HCT116 (cell line): ENCODE measurements around the gene PIPOX. TPM values are rescaled to one million over a fixed set of nuclear protein-coding genes. Genes with fewer than 3 reads are reported as not detected.

ENCODE experiments used
- ATAC-seq: fragments of 200-7000 bp; cut with Tn5 transposase; 2 replicates; pipeline ENCODE4 v1.9.1; 2020; ENCODE audit warnings: mild to moderate bottlenecking, moderate library complexity
- BruUV-seq: library from RNA; stranded (reverse); fragments of 400-500 nt; replicated peaks from 2 replicates; lab custom pipeline; 2021; lab: Mats Ljungman, UMichigan
- CTCF ChIA-PET: fragments of 300-600 bp; sonication (Branson Sonifier 250); formaldehyde crosslinking; loops from one replicate; lab custom pipeline; 2021; ENCODE audit warnings: antibody characterized with exemption; lab: Charles Lee
- POLR2A ChIA-PET: fragments of 300-600, 350-600 bp; sonication (Branson Sonifier 250); formaldehyde crosslinking; loops from one replicate; lab custom pipeline; 2021; ENCODE audit warnings: antibody characterized with exemption; lab: Charles Lee
- RAD21 ChIA-PET, 2 experiments: fragments of 300-600 bp; sonication (Branson Sonifier 250); formaldehyde crosslinking; loops; one replicate each; lab custom pipeline; 2023; ENCODE audit warnings: low total read pairs in 2 of 2; ENCODE audit not compliant: uncharacterized antibody in 2 of 2, unreplicated experiment in 2 of 2, low non-redundant PET in 1 of 2; lab: Charles Lee
- DNase-seq: peaks from one replicate; pipeline ENCODE4 v3.0.0-alpha.2; 2010; ENCODE audit warnings: low read depth, low spot score
- H2AFZ ChIP-seq: fragments of 200-600 bp; shearing (Covaris generic), sonication (generic); 2 replicates; pipeline ENCODE4 v1.6.1; 2017; ENCODE audit warnings: low read depth, mixed run types, mixed read lengths, antibody characterized with exemption, low read length; ENCODE audit not compliant: poor library complexity, severe bottlenecking
- H3K27ac ChIP-seq: 2 replicates; pipeline ENCODE4 v1.5.1; 2012; ENCODE audit warnings: low read depth, low read length
- H3K27me3 ChIP-seq: fragments of 200-600 bp; sonication (generic); 2 replicates; pipeline ENCODE4 v1.6.1; 2016; ENCODE audit warnings: mixed run types, low read length, mixed read lengths; ENCODE audit not compliant: insufficient read depth
- H3K36me3 ChIP-seq, 2 experiments: fragments of 200-500 bp in 1 of 2; fragments of 200-600 bp in 1 of 2; sonication (Bioruptor generic) in 1 of 2; sonication (generic) in 1 of 2; 2 replicates each; pipeline versions ENCODE4 v1.5.1 to v1.6.1; 2014 to 2016; ENCODE audit warnings: low read length in 2 of 2, inconsistent platforms in 1 of 2, mixed read lengths in 1 of 2, mixed run types in 1 of 2; ENCODE audit not compliant: insufficient read depth in 2 of 2, control insufficient read depth in 1 of 2
- H3K4me1 ChIP-seq, 2 experiments: fragments of 200-600 bp in 1 of 2; sonication (generic) in 1 of 2; 2 replicates each; pipeline versions ENCODE4 v1.5.1 to v1.6.1; 2012 to 2017; ENCODE audit warnings: low read length in 2 of 2, inconsistent platforms in 1 of 2, mild to moderate bottlenecking in 1 of 2, mixed read lengths in 1 of 2, mixed run types in 1 of 2, moderate library complexity in 1 of 2; ENCODE audit not compliant: insufficient read depth in 2 of 2, control insufficient read depth in 1 of 2
- H3K4me2 ChIP-seq: fragments of 200-600 bp; sonication (generic); 2 replicates; pipeline ENCODE4 v1.6.1; 2017; ENCODE audit warnings: mixed run types, low read length, mixed read lengths
- H3K4me3 ChIP-seq, 2 experiments: fragments of 200-600 bp in 1 of 2; sonication (generic) in 1 of 2; replicated peaks in 1 of 2; 2 replicates each; pipeline ENCODE4 v1.5.1; 2011 to 2016; ENCODE audit warnings: low read length in 2 of 2, control low read depth in 1 of 2, low read depth in 1 of 2, mild to moderate bottlenecking in 1 of 2, mixed read lengths in 1 of 2, mixed run types in 1 of 2
- H3K79me2 ChIP-seq: fragments of 200-600 bp; sonication (generic); 2 replicates; pipeline ENCODE4 v1.6.1; 2017; ENCODE audit warnings: mild to moderate bottlenecking, mixed run types, low read length, moderate library complexity, mixed read lengths; ENCODE audit not compliant: insufficient read depth
- H3K9ac ChIP-seq: fragments of 200-600 bp; sonication (generic); 2 replicates; pipeline ENCODE4 v1.6.1; 2016; ENCODE audit warnings: low read length, mixed read lengths
- H3K9me2 ChIP-seq: fragments of 200-600 bp; sonication (generic), shearing (Covaris generic); 2 replicates; pipeline ENCODE4 v1.6.1; 2017; ENCODE audit warnings: mixed run types, mild to moderate bottlenecking, moderate library complexity; ENCODE audit not compliant: insufficient read depth
- H3K9me3 ChIP-seq, 2 experiments: fragments of 200-500 bp in 1 of 2; fragments of 200-600 bp in 1 of 2; sonication (Bioruptor generic) in 1 of 2; sonication (generic) in 1 of 2; 2 replicates each; pipeline ENCODE4 v1.6.1; 2014 to 2017; ENCODE audit warnings: low read length in 2 of 2, mixed read lengths in 2 of 2, inconsistent platforms in 1 of 2, low read depth in 1 of 2, mild to moderate bottlenecking in 1 of 2, mixed run types in 1 of 2, moderate library complexity in 1 of 2; ENCODE audit not compliant: control insufficient read depth in 1 of 2, insufficient read depth in 1 of 2
- H4K20me1 ChIP-seq: fragments of 200-600 bp; sonication (generic), shearing (Covaris generic); 2 replicates; pipeline ENCODE4 v1.6.1; 2017; ENCODE audit warnings: mixed run types, mild to moderate bottlenecking, moderate library complexity; ENCODE audit not compliant: insufficient read depth
- ATF3 ChIP-seq: IDR thresholded peaks from 2 replicates; pipeline ENCODE4 v1.6.1; 2012
- CBX3 ChIP-seq: IDR thresholded peaks from 2 replicates; pipeline ENCODE4 v1.6.1; 2012; ENCODE audit warnings: low read depth
- CEBPB ChIP-seq: IDR thresholded peaks from 2 replicates; pipeline ENCODE4 v1.6.1; 2012; ENCODE audit warnings: low read depth
- EGR1 ChIP-seq: IDR thresholded peaks from 2 replicates; pipeline ENCODE4 v1.6.1; 2012; ENCODE audit warnings: low read depth
- ELF1 ChIP-seq: IDR thresholded peaks from 2 replicates; pipeline ENCODE4 v1.6.1; 2012; ENCODE audit warnings: low read depth, borderline replicate concordance
- EZH2 ChIP-seq: fragments of 200-600 bp; sonication (generic); IDR thresholded peaks from 2 replicates; pipeline ENCODE4 v1.6.1; 2017; ENCODE audit warnings: antibody characterized with exemption, mixed run types
- EZH2phosphoT487 ChIP-seq: fragments of 200-600 bp; IDR thresholded peaks from 2 replicates; pipeline ENCODE4 v1.6.1; 2018; ENCODE audit warnings: antibody characterized with exemption, borderline replicate concordance
- FOSL1 ChIP-seq: IDR thresholded peaks from 2 replicates; pipeline ENCODE4 v1.6.1; 2012; ENCODE audit warnings: low read depth
- JUND ChIP-seq: IDR thresholded peaks from 2 replicates; pipeline ENCODE4 v1.6.1; 2012
- MAX ChIP-seq: IDR thresholded peaks from 2 replicates; pipeline ENCODE4 v1.6.1; 2012
- POLR2AphosphoS5 ChIP-seq: IDR thresholded peaks from 2 replicates; pipeline ENCODE4 v1.6.1; 2011; ENCODE audit warnings: mild to moderate bottlenecking, low read depth, low read length, moderate library complexity
- REST ChIP-seq: IDR thresholded peaks from 2 replicates; pipeline ENCODE4 v1.6.1; 2012; ENCODE audit warnings: low read depth
- SIN3A ChIP-seq: IDR thresholded peaks from 2 replicates; pipeline ENCODE4 v1.6.1; 2012; ENCODE audit warnings: low read depth
- SP1 ChIP-seq: IDR thresholded peaks from 2 replicates; pipeline ENCODE4 v1.6.1; 2012; ENCODE audit warnings: low read depth
- SRF ChIP-seq: IDR thresholded peaks from 2 replicates; pipeline ENCODE4 v1.6.1; 2012; ENCODE audit warnings: low read depth
- TCF7L2 ChIP-seq: IDR thresholded peaks from 2 replicates; pipeline ENCODE4 v1.7.0; 2011; ENCODE audit warnings: borderline replicate concordance, inconsistent platforms; ENCODE audit not compliant: insufficient read depth, insufficient read length; ENCODE audit errors: extremely low read depth
- ZFX ChIP-seq: fragments of 450-650 bp; IDR thresholded peaks from 2 replicates; pipeline ENCODE4 v1.6.1; 2017
- ZNF274 ChIP-seq: fragments of 200-500 bp; sonication (Bioruptor generic); IDR thresholded peaks from 2 replicates; pipeline ENCODE4 v1.6.1; 2014; ENCODE audit warnings: mild to moderate bottlenecking, low read depth, low read length, inconsistent platforms
- intact Hi-C: fragments of 100-400 bp; cut with micrococcal nuclease; formaldehyde crosslinking; loops from 2 replicates; pipeline ENCODE4 v1.10.0; 2022
- total RNA-seq: library from RNA; stranded (reverse); gene quantifications from one replicate; pipeline ENCODE4 v1.2.1, GENCODE V29; 2021; ENCODE audit not compliant: unreplicated experiment

Gene PIPOX
- total RNA-seq, 1 experiment from 2014 or later, result 1.8 TPM

GRCh38 chr17:29043539-29044145, 701 bp downstream of the PIPOX start:
- Histone ChIP-seq H3K4me3 (no peak overlapping the region), H3K36me3 (no peaks in the 10 kb centered on the region), H3K79me2 (no peaks in the 10 kb centered on the region), H3K4me1 (peaks cover 0 to 7% of the 10 kb centered on the region in 2 experiments; a peak in 2 of 4 replicates), H2AFZ (no peak overlapping the region), H3K9me3 (no peaks in the 10 kb centered on the region), H3K9me2 (no peaks in the 10 kb centered on the region), H3K27ac (no peak overlapping the region), H3K27me3 (peaks cover 6% of the 10 kb centered on the region), H3K9ac (no peak overlapping the region), H4K20me1 (no peaks in the 10 kb centered on the region), H3K4me2 (no peak overlapping the region)
- BruUV-seq, result no TSS peak
- RAD21 ChIA-PET, result no interaction called here
- CTCF ChIA-PET, result no interaction called here
- DNase-seq (no peak), ATAC-seq (no peak)
- POLR2A ChIA-PET, result no interaction called here
- intact Hi-C loops, result no loop called here
- no peak for TF ChIP-seq REST
- no peak for TF ChIP-seq CEBPB
- TF ChIP-seq FOSL1, result no peak
- no peak for TF ChIP-seq EZH2
- TF ChIP-seq SIN3A, result no peak
- TF ChIP-seq JUND, result no peak
- no peak for TF ChIP-seq TCF7L2
- TF ChIP-seq ELF1, result no peak
- no peak for TF ChIP-seq CBX3
- TF ChIP-seq MAX, result no peak
- TF ChIP-seq ATF3, result no peak
- no peak for TF ChIP-seq POLR2AphosphoS5
- no peak for TF ChIP-seq ZNF274
- TF ChIP-seq ZFX, result no peak
- no peak for TF ChIP-seq EZH2phosphoT487
- no peak for TF ChIP-seq EGR1
- TF ChIP-seq SP1, result no peak
- no peak for TF ChIP-seq SRF
